SK-N-DZ (cell line): ENCODE measurements around the gene MCM10.
A peak's percentile ranks its signal among the peaks of the same experiment; 100 is the strongest.

ENCODE experiments used
- DNase-seq: peaks from one replicate; pipeline ENCODE4 v3.0.0-alpha.2; 2015; ENCODE audit warnings: low spot score

MCM10 gene

GRCh38 chr10:13163859-13164258 is 2.5 kb downstream of the MCM10 start:
- DNase-seq = no peak

GRCh38 chr10:13165177-13165576 is 3.8 kb downstream of the MCM10 start:
- no peak for DNase-seq

- DNase-seq = no peak
These were observed 6.2 kb downstream of the MCM10 start for GRCh38 chr10:13167568-13167967.

GRCh38 chr10:13168781-13169180 is 7.4 kb downstream of the MCM10 start:
- DNase-seq = no peak

- DNase-seq = no peak
These were observed 12.3 kb downstream of the MCM10 start for GRCh38 chr10:13173616-13174015.

- no peak for DNase-seq
These were observed 19.4 kb downstream of the MCM10 start for GRCh38 chr10:13180788-13181187.

GRCh38 chr10:13182424-13182823 is 21.1 kb downstream of the MCM10 start:
- no peak for DNase-seq

GRCh38 chr10:13183625-13184024 is 22.3 kb downstream of the MCM10 start:
- no peak for DNase-seq

GRCh38 chr10:13184276-13184675 is 22.9 kb downstream of the MCM10 start:
- no peak for DNase-seq

GRCh38 chr10:13184730-13185514 is 23.6 kb downstream of the MCM10 start:
- DNase-seq = no peak

GRCh38 chr10:13187135-13187534 is 25.8 kb downstream of the MCM10 start:
- DNase-seq = no peak

GRCh38 chr10:13188593-13188992 is 27.2 kb downstream of the MCM10 start:
- no peak for DNase-seq

- DNase-seq = no peak
These were observed 28.6 kb downstream of the MCM10 start for GRCh38 chr10:13189961-13190360.

GRCh38 chr10:13190816-13191215 is 29.5 kb downstream of the MCM10 start:
- no peak for DNase-seq

GRCh38 chr10:13191362-13191761 is 30.0 kb downstream of the MCM10 start:
- DNase-seq = no peak

GRCh38 chr10:13193637-13194036 is 32.3 kb downstream of the MCM10 start:
- DNase-seq = no peak

GRCh38 chr10:13195016-13195415 is 33.7 kb downstream of the MCM10 start:
- DNase-seq = no peak

GRCh38 chr10:13201132-13201531 is 39.8 kb downstream of the MCM10 start:
- no peak for DNase-seq

GRCh38 chr10:13206091-13206490 is 44.7 kb downstream of the MCM10 start:
- no peak for DNase-seq

- DNase-seq = peak; percentile 32
These were observed 45.4 kb downstream of the MCM10 start for GRCh38 chr10:13206546-13207443.

GRCh38 chr10:13213163-13213562 is 51.8 kb downstream of the MCM10 start:
- no peak for DNase-seq

- no peak for DNase-seq
These were observed 57.5 kb downstream of the MCM10 start for GRCh38 chr10:13218878-13219277.
